OCI-LY1 (cell line): ENCODE data around the gene HMGXB3.
A peak's percentile ranks its signal among the peaks of the same experiment; 100 is the strongest.

ENCODE experiments used
- H2AFZ ChIP-seq: fragments of 200-600 bp; sonication (generic), shearing (Covaris generic); 2 replicates; pipeline ENCODE4 v1.6.0; 2014; ENCODE audit warnings: antibody characterized with exemption, mild to moderate bottlenecking, low read length
- H3F3A ChIP-seq: fragments of 200-600 bp; sonication (generic), shearing (Covaris generic); 2 replicates; pipeline ENCODE4 v1.6.0; 2014; ENCODE audit warnings: mild to moderate bottlenecking, antibody characterized with exemption, low read length, moderate library complexity; ENCODE audit not compliant: insufficient read depth
- H3K27ac ChIP-seq: fragments of 200-600 bp; sonication (generic); 2 replicates; pipeline ENCODE4 v1.5.1; 2014; ENCODE audit warnings: low read length, mixed run types, mild to moderate bottlenecking, low read depth; ENCODE audit not compliant: poor library complexity, severe bottlenecking
- H3K27me3 ChIP-seq: fragments of 200-600 bp; sonication (generic); 2 replicates; pipeline ENCODE4 v1.6.0; 2014; ENCODE audit warnings: antibody characterized with exemption, mild to moderate bottlenecking, low read length, moderate library complexity; ENCODE audit not compliant: insufficient read depth
- H3K36me3 ChIP-seq: fragments of 200-600 bp; sonication (generic); 2 replicates; pipeline ENCODE4 v1.6.1; 2014; ENCODE audit warnings: mild to moderate bottlenecking, antibody characterized with exemption, low read length, moderate library complexity, mixed read lengths; ENCODE audit not compliant: insufficient read depth
- H3K4me1 ChIP-seq: fragments of 200-600 bp; sonication (generic); 2 replicates; pipeline ENCODE4 v1.5.1; 2014; ENCODE audit warnings: mild to moderate bottlenecking, low read length, moderate library complexity; ENCODE audit not compliant: insufficient read depth, severe bottlenecking
- H3K4me2 ChIP-seq: fragments of 200-600 bp; sonication (generic), shearing (Covaris generic); 2 replicates; pipeline ENCODE4 v1.6.1; 2014; ENCODE audit warnings: low read length
- H3K4me3 ChIP-seq: fragments of 200-600 bp; sonication (generic); 2 replicates; pipeline ENCODE4 v1.5.1; 2014; ENCODE audit warnings: low read length, low read depth, mild to moderate bottlenecking, mixed read lengths; ENCODE audit not compliant: poor library complexity, severe bottlenecking
- H3K79me2 ChIP-seq: fragments of 200-600 bp; shearing (Covaris generic); 2 replicates; pipeline ENCODE4 v1.6.1; 2016; ENCODE audit warnings: mixed run types, low read length, mixed read lengths; ENCODE audit not compliant: insufficient read depth
- H3K9ac ChIP-seq: fragments of 200-600 bp; sonication (generic), shearing (Covaris generic); 2 replicates; pipeline ENCODE4 v1.6.1; 2014; ENCODE audit warnings: mild to moderate bottlenecking, low read length, mixed read lengths
- H3K9me2 ChIP-seq: fragments of 200-600 bp; sonication (generic), shearing (Covaris generic); 2 replicates; pipeline ENCODE4 v1.6.1; 2014; ENCODE audit warnings: low read depth, mild to moderate bottlenecking, low read length, mixed read lengths
- H3K9me3 ChIP-seq: fragments of 200-600 bp; shearing (Covaris generic); 2 replicates; pipeline ENCODE4 v1.6.1; 2014; ENCODE audit warnings: low read length, mixed read lengths
- H4K20me1 ChIP-seq: fragments of 200-600 bp; sonication (generic), shearing (Covaris generic); 2 replicates; pipeline ENCODE4 v1.6.0; 2016; ENCODE audit warnings: mild to moderate bottlenecking, low read length; ENCODE audit not compliant: insufficient read depth
- CTCF ChIP-seq: fragments of 200-600 bp; sonication (generic), shearing (Covaris generic); IDR thresholded peaks from 2 replicates; pipeline ENCODE4 v1.5.1; 2017; ENCODE audit warnings: mild to moderate bottlenecking, antibody characterized with exemption, low read length, moderate library complexity, mixed read lengths
- EZH2 ChIP-seq: fragments of 200-600 bp; sonication (generic), shearing (Covaris generic); IDR thresholded peaks from 2 replicates; pipeline ENCODE4 v1.8.0; 2017; ENCODE audit warnings: borderline replicate concordance, mixed run types, mild to moderate bottlenecking, antibody characterized with exemption, low read length, moderate library complexity, mixed read lengths

Gene HMGXB3

GRCh38 chr5:149990518-149991376 lies 9.8 kb upstream of the HMGXB3 start:
- Histone ChIP-seq H3K4me3 (no peak overlapping the region), H3K79me2 (no peaks in the 10 kb centered on the region), H3K27ac (no peak overlapping the region), H3K4me2 (no peak overlapping the region), H2AFZ (no peak overlapping the region), H3K27me3 (no peaks in the 10 kb centered on the region), H3K36me3 (no peaks in the 10 kb centered on the region), H4K20me1 (no peaks in the 10 kb centered on the region), H3K9ac (no peak overlapping the region), H3K9me3 (no peaks in the 10 kb centered on the region), H3K4me1 (no peaks in the 10 kb centered on the region), H3F3A (no peaks in the 10 kb centered on the region), H3K9me2 (no peaks in the 10 kb centered on the region)
- peak; percentile 91 for TF ChIP-seq CTCF
- no peak for TF ChIP-seq EZH2

GRCh38 chr5:149993471-149993870 lies 7.1 kb upstream of the HMGXB3 start:
- H3K9ac ChIP-seq: no peak overlapping the region
- H3K4me2 ChIP-seq: no peak overlapping the region
- H3K4me3 ChIP-seq: no peak overlapping the region
- H3K36me3 ChIP-seq: no peaks in the 10 kb centered on the region
- H3K79me2 ChIP-seq: no peaks in the 10 kb centered on the region
- H3K27me3 ChIP-seq: no peaks in the 10 kb centered on the region
- no peaks in the 10 kb centered on the region for H3K9me3 ChIP-seq
- no peaks in the 10 kb centered on the region for H3K9me2 ChIP-seq
- TF ChIP-seq CTCF (no peak), EZH2 (no peak)
- no peak overlapping the region for H3K27ac ChIP-seq
- H4K20me1 ChIP-seq: no peaks in the 10 kb centered on the region
- H2AFZ ChIP-seq: no peak overlapping the region
- no peaks in the 10 kb centered on the region for H3F3A ChIP-seq
- no peaks in the 10 kb centered on the region for H3K4me1 ChIP-seq

GRCh38 chr5:149995385-149996204 lies 4.9 kb upstream of the HMGXB3 start:
- Histone ChIP-seq H3K4me1 (peaks cover 11% of the 10 kb centered on the region), H3K9me2 (no peaks in the 10 kb centered on the region), H3K4me3 (no peak overlapping the region), H3K9ac (no peak overlapping the region), H3K4me2 (no peak overlapping the region), H3K9me3 (no peaks in the 10 kb centered on the region), H3F3A (no peaks in the 10 kb centered on the region), H3K27me3 (no peaks in the 10 kb centered on the region), H3K79me2 (no peaks in the 10 kb centered on the region), H3K36me3 (no peaks in the 10 kb centered on the region), H2AFZ (no peak overlapping the region), H3K27ac (no peak overlapping the region), H4K20me1 (no peaks in the 10 kb centered on the region)
- TF ChIP-seq CTCF: no peak
- TF ChIP-seq EZH2: no peak
